GM18868 (cell line): ENCODE measurements around the gene DOK7.

Experiments used
- ATAC-seq: cut with Tn5 transposase; IDR thresholded peaks from one replicate; pipeline ENCODE4 v1.9.1; 2021; ENCODE audit warnings: mild to moderate bottlenecking, moderate library complexity; ENCODE audit not compliant: unreplicated experiment

Gene DOK7

DNA sequence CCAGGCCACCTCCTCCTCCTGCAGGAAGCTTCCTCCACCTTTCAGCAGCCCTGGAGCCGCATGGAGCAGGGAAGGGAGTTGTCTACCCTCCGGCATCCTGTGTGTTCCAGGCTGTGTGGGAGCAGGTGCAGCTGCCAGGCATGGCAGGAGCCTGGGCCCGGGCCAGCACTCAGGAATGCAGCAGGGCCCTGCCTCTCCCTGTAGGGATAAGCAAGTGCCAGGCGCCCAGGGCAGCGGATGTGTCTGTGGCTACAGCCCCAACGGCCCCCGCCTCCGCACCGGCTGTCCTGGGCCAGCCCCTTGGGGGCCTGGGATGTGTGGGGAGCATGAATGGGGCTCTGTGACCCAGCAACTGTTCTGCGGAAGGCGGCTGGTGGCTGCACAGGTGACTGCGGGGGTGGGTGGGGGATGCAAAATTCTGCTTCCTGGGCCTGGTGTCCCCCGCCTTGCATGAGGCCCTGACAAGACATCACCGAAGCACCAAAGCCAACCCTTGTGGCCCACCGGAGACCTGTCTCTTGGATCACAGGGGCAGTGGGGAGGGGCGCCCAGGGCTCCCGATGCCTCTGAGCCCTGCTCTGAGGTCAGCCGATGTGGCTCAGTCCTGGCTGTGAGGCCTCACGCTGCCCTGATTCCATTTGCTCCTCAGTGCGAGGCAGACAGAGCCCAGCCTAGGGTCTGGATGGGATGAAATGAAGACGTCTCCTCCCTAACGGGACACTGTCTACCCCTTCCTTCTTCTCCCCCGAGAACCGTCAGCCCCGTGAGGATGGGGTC is 1.4 kb upstream of the DOK7 start:
- no peak for ATAC-seq

DNA sequence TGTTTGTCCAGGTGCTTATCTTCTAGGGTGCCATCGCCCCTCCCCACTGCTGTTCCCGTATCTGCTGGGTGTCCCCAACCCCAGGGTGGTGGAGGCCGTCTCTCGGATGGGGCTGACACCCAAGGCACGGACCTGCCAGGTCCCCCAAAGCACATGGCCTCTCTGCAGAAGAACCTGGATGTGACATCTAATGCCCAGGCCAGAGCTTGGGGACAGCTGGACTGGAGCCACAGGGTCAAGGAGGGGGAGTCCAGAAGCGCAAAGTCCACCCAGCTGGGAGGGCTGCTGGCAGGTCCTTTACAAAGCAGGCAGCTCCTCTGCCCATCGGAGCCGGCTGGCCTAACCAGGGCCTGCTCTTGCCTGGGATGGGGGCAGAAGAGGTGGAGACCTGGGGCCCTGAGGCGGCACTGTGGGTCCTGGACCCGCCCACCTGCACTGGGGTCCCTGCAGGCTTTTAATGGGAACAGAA is 751 bp upstream of the DOK7 start:
- ATAC-seq: no peak

DNA sequence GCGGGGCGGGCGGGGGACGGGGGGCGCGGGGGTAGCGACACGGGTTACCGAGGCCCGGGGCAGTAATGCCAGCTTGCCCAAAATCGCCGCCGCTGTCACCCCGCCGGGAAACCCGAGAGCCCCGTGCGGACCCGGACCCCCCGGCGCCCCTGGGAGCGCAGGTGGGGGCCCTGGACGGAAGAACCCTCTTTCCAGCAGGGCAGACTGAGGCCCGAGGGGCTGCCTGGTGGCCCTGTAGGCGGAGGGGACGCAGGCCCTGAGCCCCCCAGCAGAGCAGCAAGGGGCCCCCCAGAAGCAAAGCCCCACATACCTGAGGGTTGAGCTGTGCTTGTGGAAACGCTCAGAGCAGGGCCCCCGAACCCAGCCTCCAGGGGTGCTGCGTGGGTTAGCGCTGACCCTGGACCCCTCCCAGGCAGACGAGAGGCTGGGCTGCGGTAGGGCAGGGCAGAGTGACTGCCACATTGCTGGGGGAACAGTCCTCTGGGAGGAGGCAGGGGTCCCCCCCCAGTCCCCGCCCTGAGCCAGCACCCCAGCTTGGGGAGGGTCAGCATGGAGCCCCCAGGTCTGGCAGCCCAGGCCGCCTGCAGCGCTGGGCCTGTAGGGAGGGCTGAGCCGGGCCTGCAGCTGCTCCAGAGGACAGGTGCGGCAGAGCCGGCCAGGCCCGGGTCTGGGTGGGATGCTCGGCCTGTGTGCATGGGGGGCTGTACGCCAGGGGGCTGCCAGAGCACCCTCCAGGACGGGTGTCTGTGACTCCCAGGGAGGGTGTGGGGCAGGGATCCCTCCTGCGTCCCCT is 646 bp downstream of the DOK7 start:
- no peak for ATAC-seq

DNA sequence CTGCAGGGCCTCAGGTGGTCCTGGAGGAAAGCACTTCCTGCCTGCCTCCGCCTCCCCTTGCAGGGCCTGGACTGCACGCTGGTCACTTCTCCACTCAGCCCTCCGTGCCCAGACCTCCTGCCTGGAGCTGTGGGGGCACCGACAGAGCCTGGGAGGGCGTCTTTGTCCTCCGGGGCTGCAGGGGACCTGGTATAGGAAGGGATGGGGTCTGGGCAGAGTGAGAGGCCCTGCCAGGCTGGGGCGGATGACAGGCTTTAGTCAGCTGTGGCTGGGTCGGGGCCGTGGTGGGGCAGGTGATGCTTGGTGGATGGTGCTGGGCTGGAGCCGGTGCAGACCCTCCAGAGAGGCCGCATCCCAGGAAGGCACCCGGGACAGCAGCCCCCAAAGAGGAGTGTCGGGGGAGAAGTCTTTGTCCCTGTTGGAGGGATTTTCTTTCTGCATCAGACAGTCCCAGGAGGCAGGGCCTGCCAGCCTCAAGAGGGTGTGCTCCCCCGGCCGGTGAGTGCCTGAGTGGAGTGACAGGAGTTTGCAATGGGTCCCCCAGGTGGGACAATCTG is 1.3 kb downstream of the DOK7 start:
- no peak for ATAC-seq

DNA sequence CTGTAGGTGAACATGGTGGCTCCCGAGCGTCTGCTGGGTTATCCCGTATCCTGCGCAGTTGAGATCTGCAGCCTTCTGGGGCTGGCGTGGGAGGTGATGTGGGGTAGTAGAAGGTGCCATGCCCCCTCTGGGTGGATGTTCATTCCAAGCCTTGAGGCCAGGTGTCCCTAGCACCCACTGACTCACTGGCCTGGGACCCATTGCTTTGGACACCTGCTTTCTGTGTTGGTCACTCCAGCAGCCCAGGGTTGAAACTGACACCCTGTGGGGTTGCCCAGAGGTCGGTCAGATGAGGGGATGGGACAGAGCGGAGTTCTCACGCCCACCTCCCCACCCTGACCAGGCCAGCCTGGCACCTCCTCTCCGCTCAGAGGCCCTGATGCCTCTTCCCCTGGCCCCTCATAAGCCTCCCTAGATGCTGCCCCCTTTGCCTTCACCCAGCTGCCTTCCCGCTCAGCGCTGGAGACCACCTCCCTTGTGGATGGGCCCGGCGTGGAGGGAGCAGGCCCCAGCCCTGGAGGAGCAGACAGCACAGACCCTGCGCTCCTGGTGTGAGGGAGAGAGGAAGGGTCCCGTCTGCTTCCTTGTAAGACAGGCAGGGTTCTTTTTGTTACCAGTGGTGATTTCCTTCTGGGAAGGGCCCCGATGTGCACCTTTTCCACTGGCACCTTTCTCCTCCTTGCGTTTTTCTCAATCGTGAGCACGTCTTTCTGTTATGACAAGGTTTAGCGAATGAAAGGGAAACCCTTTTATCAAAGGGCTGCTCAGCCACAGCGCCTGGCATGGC is 2.0 kb downstream of the DOK7 start:
- no peak for ATAC-seq

DNA sequence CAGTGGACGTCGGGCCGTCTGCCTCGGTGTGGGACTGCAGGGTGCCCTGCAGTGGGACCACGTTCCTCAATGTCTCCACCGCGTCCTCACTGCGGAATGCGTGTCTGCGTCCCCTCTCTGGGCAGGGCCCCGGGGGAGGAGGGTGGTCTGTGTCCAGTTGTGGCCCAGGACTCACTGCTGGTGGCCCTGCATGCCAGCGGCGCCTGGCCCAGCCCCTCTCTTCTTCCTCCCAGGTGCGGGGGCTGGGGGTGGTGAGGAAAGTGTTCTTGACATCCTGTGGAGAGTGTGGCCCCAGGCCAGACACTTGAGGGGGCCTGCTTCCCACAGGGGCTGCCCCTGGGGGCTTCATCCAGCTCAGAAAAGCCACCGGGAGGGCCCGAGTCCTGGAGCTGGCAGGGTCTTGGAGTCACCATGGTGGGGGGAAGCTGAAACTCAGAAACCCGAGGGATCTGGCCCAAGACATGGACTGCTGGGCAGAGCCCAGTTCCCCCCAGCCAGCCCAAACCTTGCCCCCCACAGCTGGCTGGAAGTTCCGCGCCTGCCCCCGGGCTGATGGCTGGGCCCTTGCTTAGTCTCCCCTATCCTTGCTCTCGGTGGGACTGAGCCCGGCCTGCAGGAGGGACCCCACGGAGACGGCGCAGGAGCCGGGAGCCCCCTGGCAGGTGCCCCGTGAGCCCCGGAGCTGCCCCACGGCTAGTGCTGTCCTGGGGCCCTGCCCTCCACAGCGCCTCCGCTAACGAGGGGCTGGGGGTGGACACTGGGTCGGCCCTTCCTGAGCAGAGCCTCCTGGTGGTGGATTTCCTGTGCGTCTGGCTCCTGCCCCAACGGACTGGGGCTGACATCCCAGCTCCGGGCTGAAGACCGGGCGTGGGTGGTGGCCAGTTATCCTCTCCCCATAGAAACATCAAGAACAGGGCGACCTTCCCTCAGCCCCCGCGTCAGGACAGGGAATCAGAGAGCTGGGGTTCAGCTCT is 2.9 kb downstream of the DOK7 start:
- ATAC-seq: no peak

DNA sequence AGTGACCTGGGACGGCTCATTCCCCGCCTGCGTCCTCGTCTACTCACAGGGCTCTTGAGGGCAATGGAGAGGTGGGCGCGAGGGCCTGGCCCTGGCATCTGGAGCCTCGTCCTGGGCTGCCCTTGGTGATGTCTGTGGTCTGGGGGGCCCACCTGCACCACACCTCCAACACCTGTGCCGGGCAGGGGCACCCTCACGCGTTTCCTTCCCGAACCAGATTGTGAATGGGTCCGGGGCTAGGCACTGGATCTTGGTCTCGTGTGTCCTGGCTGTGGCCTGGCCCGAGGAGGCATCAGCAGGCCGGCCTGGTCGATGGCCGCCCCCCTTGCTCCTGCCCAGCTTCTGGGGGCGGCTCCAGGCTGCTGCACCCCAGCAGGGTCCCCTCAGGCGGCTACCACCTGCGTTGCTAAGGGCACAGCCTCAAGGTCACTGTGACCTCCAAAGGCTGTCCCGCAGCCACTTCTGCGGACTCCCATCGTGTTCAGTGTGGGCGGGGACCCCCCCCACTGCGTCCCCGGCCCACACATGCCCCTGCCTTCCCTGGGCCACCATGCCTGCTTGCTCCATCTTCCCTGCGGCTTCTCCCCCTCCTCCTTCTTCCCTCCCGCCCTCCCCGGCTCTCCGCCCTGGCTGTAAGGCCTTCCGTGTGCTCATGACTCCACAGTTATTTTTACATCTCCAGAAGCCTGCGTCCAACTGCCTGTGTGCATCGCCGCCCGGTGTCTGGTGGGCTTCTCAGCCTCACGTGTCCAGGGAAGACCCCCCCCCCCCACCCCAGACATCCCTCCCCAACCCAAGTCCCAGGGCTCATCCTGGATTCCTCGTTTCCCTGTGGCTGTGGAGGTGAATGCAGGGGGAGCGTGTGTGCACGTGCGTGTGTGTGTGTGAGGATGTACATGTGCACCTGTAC is 3.8 kb downstream of the DOK7 start:
- no peak for ATAC-seq

DNA sequence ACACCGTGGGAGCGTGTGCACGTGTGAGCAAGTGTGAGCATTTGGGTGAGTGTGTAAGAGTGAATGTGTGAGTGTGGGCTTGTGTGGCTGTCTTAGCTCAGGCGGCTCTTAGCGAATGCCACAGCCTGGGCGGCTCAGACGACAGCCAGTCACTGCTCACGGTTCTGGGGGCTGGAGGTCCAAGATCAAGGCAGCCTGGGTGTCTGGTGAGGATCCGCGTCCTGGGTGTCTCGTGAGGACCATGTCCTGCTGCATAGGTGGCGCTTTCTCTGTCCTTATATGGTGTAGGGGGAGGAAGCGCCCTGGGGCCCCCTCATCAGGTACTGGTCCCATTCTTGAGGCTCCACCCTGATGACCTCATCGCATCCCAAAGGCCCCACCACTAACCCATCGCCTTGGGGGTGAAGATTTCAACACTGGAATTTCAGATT is 4.5 kb downstream of the DOK7 start:
- ATAC-seq: no peak

DNA sequence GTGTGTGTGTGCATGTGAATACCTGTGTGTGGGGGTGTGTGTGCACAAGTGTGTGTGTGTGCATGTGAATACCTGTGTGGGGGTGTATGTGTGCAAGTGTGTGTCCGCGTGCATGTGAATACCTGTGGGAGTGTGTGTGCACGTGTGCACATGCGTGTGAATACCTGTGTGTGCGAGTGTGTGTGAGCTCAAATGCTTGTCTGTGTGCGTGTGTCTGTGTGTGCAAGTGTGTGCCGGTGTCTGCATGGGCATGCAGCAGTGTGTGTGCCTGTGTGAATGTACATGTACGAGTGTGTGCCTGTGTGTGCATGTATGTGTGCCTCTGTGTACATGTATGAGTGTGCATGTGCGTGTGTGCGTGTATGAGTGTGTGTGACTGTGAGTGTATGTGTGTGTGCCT is 5.0 kb downstream of the DOK7 start:
- no peak for ATAC-seq

DNA sequence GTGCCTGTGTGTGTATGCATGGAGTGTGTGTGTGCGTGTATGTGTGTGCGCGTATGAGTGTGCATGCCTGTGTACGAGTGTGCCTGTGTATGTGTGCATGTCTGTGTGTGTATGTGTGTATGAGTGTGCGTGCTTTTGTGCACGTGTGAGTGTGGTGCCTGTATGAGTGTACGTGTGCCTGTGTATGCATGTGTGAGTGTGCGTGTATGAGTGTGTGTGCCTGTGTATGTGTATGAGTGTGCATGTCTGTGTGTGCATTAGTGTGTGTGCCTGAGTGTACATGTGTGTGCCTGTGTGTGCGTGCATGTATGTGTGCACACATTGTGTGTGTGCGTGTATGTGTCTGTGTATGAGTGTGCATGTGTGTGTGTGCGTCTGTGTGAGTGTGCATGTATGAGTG is 5.7 kb downstream of the DOK7 start:
- no peak for ATAC-seq

DNA sequence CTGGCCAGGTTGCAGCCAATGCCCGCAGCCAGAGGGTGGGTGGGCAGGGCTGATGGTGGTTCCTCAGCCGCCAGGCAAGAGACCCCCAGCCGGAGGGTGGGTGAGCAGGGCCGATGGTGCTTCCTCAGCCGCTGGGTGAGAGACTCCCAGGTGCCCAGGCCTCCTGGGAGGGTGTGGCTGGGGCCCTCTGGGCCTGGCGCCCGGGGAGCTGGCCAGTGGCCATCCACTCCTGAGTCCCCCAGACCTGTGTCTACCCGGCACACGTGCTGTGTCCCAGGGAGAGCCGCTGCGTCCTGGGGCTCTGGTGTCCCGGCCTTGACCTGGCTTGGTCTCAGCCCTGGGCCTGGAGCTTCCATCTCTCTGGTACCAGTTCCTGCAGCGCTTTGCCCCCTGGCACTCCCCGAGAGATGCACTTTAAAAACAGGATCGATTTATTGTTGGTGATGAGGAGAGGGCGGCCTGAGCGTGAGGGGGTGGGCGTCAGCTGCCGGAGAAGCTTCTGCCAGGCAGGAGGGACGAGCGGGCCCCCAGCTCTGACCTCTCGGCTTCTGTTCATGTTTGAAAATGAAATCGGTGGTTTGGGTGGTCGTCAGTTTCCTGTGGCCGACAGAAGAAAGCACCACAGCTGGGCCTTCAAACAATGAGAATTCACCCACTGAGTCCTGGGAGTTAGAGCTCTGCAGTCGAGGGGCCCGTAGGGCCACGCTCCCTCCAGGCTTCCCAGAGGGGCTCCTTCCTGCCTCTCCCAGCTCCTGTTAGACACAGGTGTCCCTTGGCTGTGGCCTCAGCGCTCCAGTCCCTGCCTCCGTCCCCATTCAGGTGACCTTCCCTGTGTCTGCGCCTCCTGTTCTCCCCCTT is 6.5 kb downstream of the DOK7 start:
- ATAC-seq: no peak

DNA sequence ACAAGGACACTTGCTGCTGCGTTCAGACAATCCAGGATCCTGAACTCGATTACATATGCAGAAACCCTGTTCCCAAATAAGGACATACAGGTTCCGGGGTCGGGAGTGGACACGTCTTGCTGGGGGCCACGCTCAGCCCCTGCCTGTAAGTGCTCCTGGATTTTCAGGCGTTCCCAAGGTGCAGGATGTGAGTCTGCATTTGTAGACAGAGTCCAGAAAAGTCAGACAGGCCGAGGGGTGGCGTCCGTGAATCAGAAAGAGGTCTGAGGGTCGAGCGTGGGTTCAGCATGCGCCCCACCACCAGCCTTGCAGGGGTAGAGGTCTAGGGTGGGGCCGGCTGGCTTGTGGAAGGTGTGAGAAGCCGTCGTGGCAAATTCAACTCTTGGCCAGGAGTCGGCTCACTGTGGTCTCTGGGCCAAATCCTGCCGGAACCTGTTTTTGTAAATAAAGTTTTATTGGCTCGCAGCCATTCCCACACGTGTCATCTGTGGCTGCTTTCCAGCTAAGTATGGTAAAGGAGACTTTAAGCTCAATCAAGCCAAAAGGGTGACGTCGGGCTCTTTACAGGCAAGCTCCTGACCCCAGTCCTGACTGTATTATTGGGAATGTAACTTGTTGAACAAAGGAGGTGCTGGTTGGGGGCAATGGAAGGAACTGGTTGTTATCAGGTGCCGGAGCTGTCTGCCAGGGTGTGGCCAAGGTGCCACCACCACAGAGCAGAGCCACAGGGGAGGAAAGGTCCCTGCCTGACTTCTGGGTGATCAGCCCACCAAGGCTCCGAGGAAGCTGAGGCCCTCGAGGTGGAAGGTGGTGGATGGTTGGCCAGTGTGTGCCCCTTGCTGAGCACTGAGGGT is 7.4 kb downstream of the DOK7 start:
- no peak for ATAC-seq

DNA sequence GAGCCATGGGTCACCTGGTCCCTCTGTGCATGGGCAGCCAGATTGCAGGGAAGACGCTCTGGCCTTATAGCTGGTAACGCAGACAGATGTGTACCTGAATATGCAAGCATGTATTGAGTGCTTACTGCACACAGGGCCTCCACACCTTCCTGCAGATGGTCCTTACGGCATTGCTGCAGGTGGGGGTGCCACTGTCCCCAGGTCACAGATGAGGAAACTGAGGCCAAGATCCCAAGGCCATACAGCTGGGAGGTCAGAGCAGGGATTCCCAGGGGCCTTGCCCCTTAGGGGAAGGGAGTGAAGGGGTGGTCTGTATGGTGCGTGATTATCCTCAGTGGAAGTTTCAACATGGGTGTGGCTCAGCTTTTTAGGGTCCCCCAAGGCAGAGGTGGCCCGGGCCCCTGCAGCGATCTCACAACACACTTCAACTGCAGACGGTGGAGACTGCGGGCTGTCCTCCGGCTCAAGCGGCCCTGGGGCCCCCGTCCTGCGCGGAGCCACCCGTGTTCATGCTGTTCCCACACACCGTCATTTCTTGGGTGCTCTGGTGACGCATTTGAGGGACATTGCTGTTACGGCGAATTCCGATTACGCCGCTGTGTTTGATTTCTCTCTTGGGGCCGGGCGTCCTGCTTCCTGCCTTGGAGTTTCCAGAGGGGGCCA is 8.1 kb downstream of the DOK7 start:
- no peak for ATAC-seq

DNA sequence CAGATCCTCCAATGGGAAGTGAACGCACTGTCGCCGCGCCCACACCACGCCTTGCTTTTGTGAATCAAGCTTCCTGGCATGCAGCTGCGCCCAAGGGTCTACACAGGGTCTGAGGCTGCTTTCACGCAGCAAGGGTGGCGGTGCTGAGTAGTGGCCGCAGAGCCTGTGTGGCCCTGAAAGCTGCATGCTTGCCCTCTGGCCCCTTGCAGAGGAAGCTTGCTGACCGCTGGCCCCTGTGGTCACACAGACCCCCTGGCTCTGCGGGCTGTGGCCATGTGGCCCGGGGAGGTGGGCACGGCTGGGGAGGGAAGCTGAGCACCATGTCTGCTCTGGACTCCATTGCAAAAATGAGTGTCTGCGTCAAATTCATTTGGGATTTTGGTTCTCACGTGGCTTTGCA is 8.8 kb downstream of the DOK7 start:
- no peak for ATAC-seq

DNA sequence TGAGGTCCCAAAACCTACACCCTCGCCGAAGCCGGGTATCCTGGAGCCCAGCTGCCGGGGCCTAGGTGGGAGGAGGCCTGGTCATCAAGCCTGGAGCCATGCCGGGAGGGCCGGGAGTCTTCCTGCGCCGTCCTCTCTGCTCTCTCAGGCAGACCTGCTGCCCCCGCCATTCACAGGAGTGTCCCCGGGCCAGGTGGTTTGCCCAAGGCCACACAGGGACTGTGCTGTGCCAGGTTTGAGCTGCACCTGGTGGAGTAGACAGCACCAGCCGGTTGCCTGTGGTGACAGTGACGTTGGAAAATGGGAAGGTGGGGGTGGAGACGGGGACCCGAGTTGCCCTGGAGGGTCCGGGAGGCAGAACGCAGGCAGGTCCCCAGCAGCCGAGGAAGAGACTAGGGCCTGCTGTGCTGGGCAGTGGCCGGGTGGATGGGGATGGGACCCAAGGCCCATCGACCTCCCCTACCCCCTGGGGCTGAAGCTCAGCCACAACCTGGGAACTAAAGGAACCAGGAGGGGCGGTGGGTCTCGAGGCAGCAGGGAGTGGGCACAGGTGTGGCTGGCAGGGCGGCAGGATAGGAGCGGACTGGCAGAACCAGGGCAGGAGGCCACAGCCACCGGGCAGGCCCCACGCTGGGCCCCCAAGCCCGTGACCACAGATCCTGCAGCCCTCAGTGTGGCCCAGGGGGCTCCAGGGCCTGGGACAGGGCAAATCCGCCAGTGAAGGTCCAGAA is 9.5 kb downstream of the DOK7 start:
- no peak for ATAC-seq
